Measurements from ENCODE around the gene KDM4C.

GRCh38 chr9:7201196-7201595 lies 443.4 kb downstream of the KDM4C start:
- TF ChIP-seq TCF12 (IDR thresholded peaks at IDR 0.05; ENCODE audit: low read depth) = no peak
- no peak for TF ChIP-seq TAF1 (IDR thresholded peaks at IDR 0.05; ENCODE audit: low read depth)
- TF ChIP-seq MAX (IDR thresholded peaks at IDR 0.05) = no peak
